Large intestine (tissue), 3 donors: ENCODE results near the gene NTF4. TPM values are rescaled to one million over a fixed set of nuclear protein-coding genes. Genes with fewer than 3 reads are reported as not detected.

Source experiments
- DNase-seq, 2 donors: peaks; one replicate each; pipeline versions ENCODE4 v3.0.0 to v3.0.0-alpha.2; 2013
- H3K27ac ChIP-seq: one replicate; pipeline ENCODE4 v1.5.1; 2013; ENCODE audit warnings: low read length
- H3K27me3 ChIP-seq: 2 replicates; pipeline ENCODE4 v1.6.1; 2013; ENCODE audit warnings: low read length; ENCODE audit not compliant: control insufficient read depth, insufficient read depth
- H3K36me3 ChIP-seq: 2 replicates; pipeline ENCODE4 v1.6.1; 2013; ENCODE audit warnings: low read length; ENCODE audit not compliant: control insufficient read depth, insufficient read depth
- H3K4me1 ChIP-seq: one replicate; pipeline ENCODE4 v1.6.1; 2013; ENCODE audit warnings: low read length; ENCODE audit not compliant: control insufficient read depth, insufficient read depth
- H3K4me3 ChIP-seq: one replicate; pipeline ENCODE4 v1.5.1; 2013; ENCODE audit warnings: low read length
- H3K9me3 ChIP-seq: one replicate; pipeline ENCODE4 v1.6.1; 2013; ENCODE audit warnings: mild to moderate bottlenecking, low read depth, low read length, moderate library complexity; ENCODE audit not compliant: control insufficient read depth
- WGBS: methylation state at CpG from one replicate; pipeline ENCODE4 v1.1.5; 2013; ENCODE audit warnings: low lambda C conversion rate; ENCODE audit not compliant: insufficient coverage; 5-methylcytosine and 5-hydroxymethylcytosine counted together
- polyA plus RNA-seq: library from polyadenylated mRNA; unstranded; fragments of 120-200 nt; gene quantifications from one replicate; pipeline ENCODE4 v1.2.1, GENCODE V29; 2013

NTF4 gene
- polyA plus RNA-seq, 1 donor = 0.16 TPM

DNA sequence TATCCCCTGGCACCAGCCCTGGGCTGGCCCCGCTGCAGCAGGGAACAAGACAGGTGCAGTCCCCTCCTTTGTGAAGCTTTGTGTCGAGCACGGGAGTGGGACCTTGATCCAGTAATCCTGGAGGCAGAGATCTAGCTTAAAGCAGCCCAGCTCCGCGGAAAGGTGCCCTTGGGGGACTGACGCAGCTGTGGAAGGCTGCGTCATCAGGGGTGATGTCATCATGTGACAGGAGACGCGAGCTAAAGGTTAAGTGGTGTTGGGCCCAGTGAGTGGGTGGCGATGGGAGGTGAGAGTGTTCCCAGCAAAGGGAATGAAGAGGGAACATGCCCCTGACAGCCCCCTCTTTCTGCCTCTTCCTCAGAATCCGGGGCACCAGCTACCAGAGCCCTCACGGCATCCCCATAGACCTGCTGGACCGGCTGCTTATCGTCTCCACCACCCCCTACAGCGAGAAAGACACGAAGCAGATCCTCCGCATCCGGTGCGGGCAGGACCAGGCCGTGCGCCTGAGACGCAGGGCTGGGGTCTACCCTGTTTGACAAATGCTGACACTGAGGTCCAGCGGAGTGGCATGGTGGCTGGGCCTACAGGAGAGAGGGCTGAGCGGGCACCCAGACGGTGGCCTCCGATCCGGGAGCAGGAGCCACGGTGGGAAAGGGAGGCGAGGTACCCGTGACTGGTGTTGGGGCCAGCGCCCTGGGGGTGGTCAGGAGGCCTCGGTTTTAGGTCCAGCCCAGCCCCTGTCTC is 50.3 kb downstream of the NTF4 start:
- WGBS = no CpG with 5 or more reads among the region's 32 CpGs
- peaks cover 58% of the 10 kb centered on the region for H3K36me3 ChIP-seq
- no peaks in the 10 kb centered on the region for H3K9me3 ChIP-seq
- H3K4me1 ChIP-seq = peaks cover 12% of the 10 kb centered on the region
- DNase-seq = no peak
- H3K27me3 ChIP-seq = peaks cover 12% of the 10 kb centered on the region
- no peak overlapping the region for H3K4me3 ChIP-seq
- H3K27ac ChIP-seq = no peak overlapping the region

- Histone ChIP-seq H3K4me1 (no peaks in the 10 kb centered on the region), H3K27me3 (no peaks in the 10 kb centered on the region), H3K36me3 (peaks cover 70% of the 10 kb centered on the region), H3K4me3 (no peak overlapping the region), H3K27ac (no peak overlapping the region), H3K9me3 (no peaks in the 10 kb centered on the region)
- no CpG with 5 or more reads among the region's 17 CpGs for WGBS
- no peak for DNase-seq
These were observed 53.4 kb downstream of the NTF4 start for GRCh38 chr19:49011194-49011593.

Other genes starting within 250 kb of the NTF4 start
- gene HSD17B14, start 228.3 kb downstream of the NTF4 start, polyA plus RNA-seq = 78.1 TPM
- 14.5 TPM for gene PLEKHA4, start 196.2 kb downstream of the NTF4 start, polyA plus RNA-seq
- gene PPP1R15A, start 192.4 kb downstream of the NTF4 start, polyA plus RNA-seq = 80.5 TPM
- gene TULP2, start 166.1 kb downstream of the NTF4 start, polyA plus RNA-seq = 0.28 TPM
- 237 TPM for gene NUCB1, start 164.5 kb downstream of the NTF4 start, polyA plus RNA-seq
- gene DHDH, start 131.1 kb downstream of the NTF4 start, polyA plus RNA-seq = 5.2 TPM
- 129 TPM for gene BAX, start 109.9 kb downstream of the NTF4 start, polyA plus RNA-seq
- gene FTL, start 99.5 kb downstream of the NTF4 start, polyA plus RNA-seq = 6,937 TPM
- gene GYS1, start 71.5 kb downstream of the NTF4 start, polyA plus RNA-seq = 39.1 TPM
- 65.0 TPM for gene RUVBL2, start 70.9 kb downstream of the NTF4 start, polyA plus RNA-seq
- gene LHB, start 47.7 kb downstream of the NTF4 start, polyA plus RNA-seq = not detected
- not detected for gene CGB3, start 40.5 kb downstream of the NTF4 start, polyA plus RNA-seq
- gene CGB2, start 32.9 kb downstream of the NTF4 start, polyA plus RNA-seq = not detected
- gene CGB1, start 27.9 kb downstream of the NTF4 start, polyA plus RNA-seq = not detected
- not detected for gene CGB5, start 21.0 kb downstream of the NTF4 start, polyA plus RNA-seq
- gene CGB8, start 15.7 kb downstream of the NTF4 start, polyA plus RNA-seq = not detected
- 0.06 TPM for gene CGB7, start 7.1 kb downstream of the NTF4 start, polyA plus RNA-seq
- 0.01 TPM for gene KCNA7, start 7.9 kb upstream of the NTF4 start, polyA plus RNA-seq
- 295 TPM for gene SNRNP70, start 20.6 kb upstream of the NTF4 start, polyA plus RNA-seq
- 7.8 TPM for gene LIN7B, start 49.6 kb upstream of the NTF4 start, polyA plus RNA-seq
- 1.4 TPM for gene C19orf73, start 54.3 kb upstream of the NTF4 start, polyA plus RNA-seq
- gene PPFIA3, start 54.7 kb upstream of the NTF4 start, polyA plus RNA-seq = 5.9 TPM
- gene HRC, start 90.6 kb upstream of the NTF4 start, polyA plus RNA-seq = 1.8 TPM
- gene TRPM4, start 93.0 kb upstream of the NTF4 start, polyA plus RNA-seq = 17.5 TPM